ENCODE measurements around the gene FTL. TPM values are rescaled to one million over a fixed set of nuclear protein-coding genes. Genes with fewer than 3 reads are reported as not detected.

Gene FTL
- total RNA-seq, 2 donors from 2014 or later: 1,784 to 3,181 TPM

GRCh38 chr19:48945415-48945814 is 19.7 kb upstream of the FTL start:
- Mint-ChIP-seq H3K9me3 (peaks cover 5% of the 10 kb centered on the region), H3K4me3 (no peak overlapping the region), H3K27me3 (ENCODE audit: insufficient read depth) (no peaks in the 10 kb centered on the region), H3K27ac (no peak overlapping the region), H3K4me1 (no peaks in the 10 kb centered on the region), H3K36me3 (ENCODE audit: low read depth) (peaks cover 1% of the 10 kb centered on the region)
- no peaks in the 10 kb centered on the region for H3K36me3 ChIP-seq (ENCODE audit: control insufficient read depth, insufficient read depth, low read length)
- no peaks in the 10 kb centered on the region for H3K27me3 ChIP-seq (ENCODE audit: control insufficient read depth, insufficient read depth, low read length, poor library complexity, severe bottlenecking)
- DNase-seq: no peak
- no peaks in the 10 kb centered on the region for H3K4me1 ChIP-seq (ENCODE audit: control insufficient read depth, insufficient read depth, low read length)
- no peak overlapping the region for H3K9ac ChIP-seq (ENCODE audit: extremely low read depth, low read length, poor library complexity, severe bottlenecking)
- no peaks in the 10 kb centered on the region for H3K9me3 ChIP-seq (ENCODE audit: control insufficient read depth, low read length)
- no peak for TF ChIP-seq CTCF (conservative IDR thresholded peaks at IDR 0.05)
- no peak overlapping the region for H3K27ac ChIP-seq (ENCODE audit: low read depth, low read length)
- 85 to 91% methylated on average over 4 to 5 of the region's 5 CpGs for WGBS, 2 experiments (ENCODE audit: insufficient coverage in 1 of 2, insufficient read length in 1 of 2)
- H3K4me3 ChIP-seq (ENCODE audit: low read length): no peak overlapping the region

DNA sequence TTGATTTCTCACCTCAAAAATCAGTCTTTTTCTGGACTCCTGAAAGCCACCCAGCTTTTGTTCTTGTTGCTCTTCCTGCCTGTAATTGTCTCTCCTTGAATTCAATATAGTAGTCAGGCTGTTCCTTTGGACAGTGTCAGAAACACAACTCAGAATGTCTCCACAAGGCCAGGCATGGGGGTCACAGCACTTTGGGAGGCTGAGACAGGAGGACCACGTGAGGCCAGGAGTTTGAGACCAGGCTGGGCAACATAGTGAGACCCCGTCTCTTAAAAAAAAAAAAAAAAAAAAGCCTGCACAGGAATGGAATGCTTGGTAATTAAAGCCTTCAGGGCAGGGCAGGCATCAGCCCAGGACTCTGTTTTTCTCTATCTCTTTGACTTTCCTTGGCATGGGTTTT is 19.3 kb upstream of the FTL start:
- Histone ChIP-seq H3K27ac (ENCODE audit: low read depth, low read length) (no peak overlapping the region), H3K9ac (ENCODE audit: extremely low read depth, low read length, poor library complexity, severe bottlenecking) (no peak overlapping the region), H3K4me1 (ENCODE audit: control insufficient read depth, insufficient read depth, low read length) (no peaks in the 10 kb centered on the region), H3K27me3 (ENCODE audit: control insufficient read depth, insufficient read depth, low read length, poor library complexity, severe bottlenecking) (no peaks in the 10 kb centered on the region), H3K4me3 (ENCODE audit: low read length) (no peak overlapping the region), H3K9me3 (ENCODE audit: control insufficient read depth, low read length) (no peaks in the 10 kb centered on the region), H3K36me3 (ENCODE audit: control insufficient read depth, insufficient read depth, low read length) (no peaks in the 10 kb centered on the region)
- Mint-ChIP-seq H3K36me3 (ENCODE audit: low read depth) (peaks cover 1% of the 10 kb centered on the region), H3K27me3 (ENCODE audit: insufficient read depth) (no peaks in the 10 kb centered on the region), H3K27ac (no peak overlapping the region), H3K9me3 (peaks cover 3% of the 10 kb centered on the region), H3K4me1 (no peaks in the 10 kb centered on the region), H3K4me3 (no peak overlapping the region)
- WGBS, 2 experiments (ENCODE audit: insufficient coverage in 1 of 2, insufficient read length in 1 of 2): 87 to 88% methylated on average over 2 of the region's 2 CpGs
- TF ChIP-seq CTCF (conservative IDR thresholded peaks at IDR 0.05): no peak
- DNase-seq: no peak

DNA sequence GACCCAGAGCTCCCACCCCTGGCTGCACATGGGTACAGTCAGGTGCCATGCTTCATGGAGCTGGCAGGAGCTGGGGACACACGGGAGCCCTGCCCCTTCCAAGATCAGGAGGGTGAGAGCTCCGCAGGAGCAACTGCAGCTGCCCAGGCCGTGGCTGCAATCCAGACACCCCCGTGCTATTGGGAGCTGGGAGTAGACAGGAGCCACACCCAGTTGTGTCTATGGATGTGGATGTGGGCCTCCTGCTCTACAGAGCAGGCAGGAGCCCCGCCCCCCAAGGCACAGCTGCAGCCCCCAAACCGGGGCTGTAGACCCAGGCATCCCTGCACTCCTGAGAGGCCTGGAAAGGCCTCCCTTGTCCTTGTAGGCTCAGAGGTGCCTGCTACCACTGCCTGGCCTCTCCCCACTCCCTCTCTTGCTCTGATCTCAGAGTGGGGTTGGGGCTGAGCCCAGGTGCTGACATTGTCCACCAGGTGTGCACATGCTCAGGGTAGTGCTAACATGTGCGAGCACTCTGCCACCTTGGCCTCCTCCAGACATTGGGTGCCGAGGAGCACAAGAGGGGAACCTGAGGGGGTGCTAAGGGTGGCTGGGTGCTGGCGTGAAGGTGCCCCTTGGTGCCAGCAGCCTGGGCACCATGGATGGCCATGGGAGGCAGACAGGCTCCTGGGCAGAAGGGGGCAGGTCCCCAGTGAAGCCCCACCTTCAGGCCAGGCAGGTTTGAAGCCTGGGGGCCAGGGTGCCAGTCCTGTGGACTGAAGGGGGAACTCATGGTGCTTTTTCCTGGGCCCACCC is 18.4 kb upstream of the FTL start:
- no peaks in the 10 kb centered on the region for H3K4me1 ChIP-seq (ENCODE audit: control insufficient read depth, insufficient read depth, low read length)
- H3K36me3 Mint-ChIP-seq (ENCODE audit: low read depth): no peaks in the 10 kb centered on the region
- no peaks in the 10 kb centered on the region for H3K9me3 Mint-ChIP-seq
- no peaks in the 10 kb centered on the region for H3K27me3 ChIP-seq (ENCODE audit: control insufficient read depth, insufficient read depth, low read length, poor library complexity, severe bottlenecking)
- peaks cover under 1% of the 10 kb centered on the region for H3K27me3 Mint-ChIP-seq (ENCODE audit: insufficient read depth)
- H3K36me3 ChIP-seq (ENCODE audit: control insufficient read depth, insufficient read depth, low read length): no peaks in the 10 kb centered on the region
- H3K27ac Mint-ChIP-seq: no peak overlapping the region
- H3K4me3 Mint-ChIP-seq: no peak overlapping the region
- TF ChIP-seq CTCF (conservative IDR thresholded peaks at IDR 0.05): no peak
- H3K9ac ChIP-seq (ENCODE audit: extremely low read depth, low read length, poor library complexity, severe bottlenecking): no peak overlapping the region
- no peaks in the 10 kb centered on the region for H3K4me1 Mint-ChIP-seq
- DNase-seq: no peak
- WGBS, 2 experiments (ENCODE audit: insufficient coverage in 1 of 2, insufficient read length in 1 of 2): 78 to 87% methylated on average over 3 to 9 of the region's 9 CpGs
- H3K27ac ChIP-seq (ENCODE audit: low read depth, low read length): no peak overlapping the region
- H3K9me3 ChIP-seq (ENCODE audit: control insufficient read depth, low read length): no peaks in the 10 kb centered on the region
- no peak overlapping the region for H3K4me3 ChIP-seq (ENCODE audit: low read length)

Data from endodermal cell (in vitro differentiated cells).